Neural cell (in vitro differentiated cells): Measurements from ENCODE around the gene DIS3L2. TPM values are rescaled to one million over a fixed set of nuclear protein-coding genes. Genes with fewer than 3 reads are reported as not detected.

ENCODE experiments used
- H2AFZ ChIP-seq: fragments of 200-600, 300-800 bp; sonication (generic), shearing (Covaris generic); 2 replicates; pipeline ENCODE4 v1.6.0; 2014; ENCODE audit warnings: low read depth, mild to moderate bottlenecking, antibody characterized with exemption, low read length, moderate library complexity
- H3F3A ChIP-seq: fragments of 200-600 bp; shearing (Covaris generic); 2 replicates; pipeline ENCODE4 v1.6.1; 2016; ENCODE audit warnings: mild to moderate bottlenecking, moderate library complexity, mixed read lengths, antibody characterized with exemption, low read length; ENCODE audit not compliant: insufficient read depth, poor library complexity, severe bottlenecking
- H3K27ac ChIP-seq: fragments of 200-600, 300-800 bp; sonication (generic), shearing (Covaris generic); 2 replicates; pipeline ENCODE4 v1.5.1; 2014; ENCODE audit warnings: mild to moderate bottlenecking, low read length, moderate library complexity
- H3K27me3 ChIP-seq: fragments of 300-800, 200-600 bp; sonication (generic), shearing (Covaris generic); 2 replicates; pipeline ENCODE4 v1.6.0; 2014; ENCODE audit warnings: mild to moderate bottlenecking, low read depth, low read length, moderate library complexity; ENCODE audit not compliant: insufficient read depth
- H3K36me3 ChIP-seq: fragments of 300-800, 200-600 bp; sonication (generic), shearing (Covaris generic); 2 replicates; pipeline ENCODE4 v1.5.1; 2014; ENCODE audit warnings: mild to moderate bottlenecking, antibody characterized with exemption, low read length, moderate library complexity; ENCODE audit not compliant: insufficient read depth
- H3K4me2 ChIP-seq: fragments of 300-800, 200-600 bp; sonication (generic), shearing (Covaris generic); 2 replicates; pipeline ENCODE4 v1.6.0; 2014; ENCODE audit warnings: mild to moderate bottlenecking, low read length
- H3K4me3 ChIP-seq: fragments of 300-800, 200-600 bp; sonication (generic), shearing (Covaris generic); 2 replicates; pipeline ENCODE4 v1.5.1; 2014; ENCODE audit warnings: mild to moderate bottlenecking, low read length, moderate library complexity
- H3K79me2 ChIP-seq: fragments of 200-600 bp; shearing (Covaris generic); replicated peaks from 2 replicates; pipeline ENCODE4 v1.6.0; 2014; ENCODE audit warnings: mild to moderate bottlenecking, low read length, moderate library complexity; ENCODE audit not compliant: insufficient read depth
- H3K9ac ChIP-seq: fragments of 300-800, 200-600 bp; sonication (generic), shearing (Covaris generic); 2 replicates; pipeline ENCODE4 v1.6.1; 2016; ENCODE audit warnings: mild to moderate bottlenecking, low read length, mixed read lengths
- H3K9me2 ChIP-seq: fragments of 200-600 bp; shearing (Covaris generic); 2 replicates; pipeline ENCODE4 v1.6.1; 2016; ENCODE audit warnings: mild to moderate bottlenecking, low read length, mixed read lengths; ENCODE audit not compliant: insufficient read depth
- H3K9me3 ChIP-seq: fragments of 200-600, 300-800 bp; sonication (generic), shearing (Covaris generic); 2 replicates; pipeline ENCODE4 v1.6.1; 2016; ENCODE audit warnings: mild to moderate bottlenecking, mixed run types, low read length, moderate library complexity, mixed read lengths
- H4K20me1 ChIP-seq: fragments of 200-600 bp; shearing (Covaris generic); 2 replicates; pipeline ENCODE4 v1.6.1; 2016; ENCODE audit warnings: mild to moderate bottlenecking, mixed run types; ENCODE audit not compliant: insufficient read depth
- CTCF ChIP-seq: fragments of 450-650 bp; IDR thresholded peaks from 2 replicates; pipeline ENCODE4 v1.5.1; 2014; ENCODE audit warnings: antibody characterized with exemption, mild to moderate bottlenecking, moderate library complexity; ENCODE audit not compliant: poor library complexity, severe bottlenecking
- EP300 ChIP-seq: fragments of 450-650 bp; conservative IDR thresholded peaks from 2 replicates; pipeline ENCODE4 v1.6.1; 2014; ENCODE audit warnings: antibody characterized with exemption, mild to moderate bottlenecking, moderate library complexity; ENCODE audit not compliant: poor library complexity, severe bottlenecking
- EZH2 ChIP-seq: fragments of 200-600, 300-800 bp; shearing (Covaris generic), sonication (generic); IDR thresholded peaks from 2 replicates; pipeline ENCODE4 v1.6.1; 2014; ENCODE audit warnings: antibody characterized with exemption, low read length, borderline replicate concordance, mild to moderate bottlenecking; ENCODE audit not compliant: insufficient read depth, poor library complexity, severe bottlenecking
- MXI1 ChIP-seq: fragments of 450-650 bp; conservative IDR thresholded peaks from 2 replicates; pipeline ENCODE4 v1.6.1; 2014; ENCODE audit warnings: antibody characterized with exemption, mild to moderate bottlenecking; ENCODE audit not compliant: poor library complexity, severe bottlenecking
- POLR2AphosphoS5 ChIP-seq: IDR thresholded peaks from 2 replicates; pipeline ENCODE4 v1.6.1; 2012
- RAD21 ChIP-seq: fragments of 450-650 bp; conservative IDR thresholded peaks from 2 replicates; pipeline ENCODE4 v1.6.1; 2014; ENCODE audit warnings: antibody characterized with exemption, mild to moderate bottlenecking, moderate library complexity
- REST ChIP-seq: IDR thresholded peaks from 2 replicates; pipeline ENCODE4 v1.6.1; 2012; ENCODE audit warnings: borderline replicate concordance
- SMC3 ChIP-seq: fragments of 450-650 bp; conservative IDR thresholded peaks from 2 replicates; pipeline ENCODE4 v1.6.1; 2014; ENCODE audit warnings: antibody characterized with exemption, mild to moderate bottlenecking, moderate library complexity; ENCODE audit not compliant: poor library complexity
- TAF1 ChIP-seq: IDR thresholded peaks from 2 replicates; pipeline ENCODE4 v1.6.1; 2012; ENCODE audit warnings: low read depth
- polyA plus RNA-seq: library from polyadenylated mRNA; depleted of rRNA; stranded (reverse); fragments of >200 nt; gene quantifications from 2 replicates; pipeline ENCODE4 v1.2.3, GENCODE V29; 2014

DIS3L2 gene
- polyA plus RNA-seq, 1 donor from 2014 or later = 20.0 TPM

GRCh38 chr2:232328516-232329460 lies 367.3 kb downstream of the DIS3L2 start:
- H3K9me3 ChIP-seq = no peaks in the 10 kb centered on the region
- H4K20me1 ChIP-seq = no peaks in the 10 kb centered on the region
- no peaks in the 10 kb centered on the region for H3K79me2 ChIP-seq
- no peak overlapping the region for H3K9ac ChIP-seq
- no peaks in the 10 kb centered on the region for H3K27me3 ChIP-seq
- no peaks in the 10 kb centered on the region for H3K9me2 ChIP-seq
- no peaks in the 10 kb centered on the region for H3F3A ChIP-seq
- no peak overlapping the region for H3K27ac ChIP-seq
- no peaks in the 10 kb centered on the region for H3K36me3 ChIP-seq
- TF ChIP-seq EZH2 (no peak), EP300 (no peak), SMC3 (no peak), CTCF (no peak), REST (no peak), MXI1 (no peak), TAF1 (no peak), RAD21 (no peak), POLR2AphosphoS5 (no peak)
- no peak overlapping the region for H3K4me3 ChIP-seq
- no peak overlapping the region for H3K4me2 ChIP-seq
- H2AFZ ChIP-seq = no peak overlapping the region

- TF ChIP-seq CTCF (no peak), MXI1 (no peak), TAF1 (no peak), RAD21 (no peak), SMC3 (no peak), EP300 (no peak), EZH2 (no peak), REST (no peak), POLR2AphosphoS5 (no peak)
- Histone ChIP-seq H3K79me2 (no peaks in the 10 kb centered on the region), H2AFZ (no peak overlapping the region), H4K20me1 (no peaks in the 10 kb centered on the region), H3K4me3 (no peak overlapping the region), H3K27ac (no peak overlapping the region), H3K4me2 (no peak overlapping the region), H3K9me3 (no peaks in the 10 kb centered on the region), H3F3A (no peaks in the 10 kb centered on the region), H3K36me3 (no peaks in the 10 kb centered on the region), H3K9me2 (no peaks in the 10 kb centered on the region), H3K27me3 (no peaks in the 10 kb centered on the region), H3K9ac (no peak overlapping the region)
Measured at GRCh38 chr2:232329716-232330067, 368.2 kb downstream of the DIS3L2 start.
